ENCODE data around the gene LPIN3. TPM values are rescaled to one million over a fixed set of nuclear protein-coding genes. Genes with fewer than 3 reads are reported as not detected.

LPIN3 gene
- total RNA-seq, 4 donors from 2014 or later = 7.6 to 19.8 (median 10.7) TPM

DNA sequence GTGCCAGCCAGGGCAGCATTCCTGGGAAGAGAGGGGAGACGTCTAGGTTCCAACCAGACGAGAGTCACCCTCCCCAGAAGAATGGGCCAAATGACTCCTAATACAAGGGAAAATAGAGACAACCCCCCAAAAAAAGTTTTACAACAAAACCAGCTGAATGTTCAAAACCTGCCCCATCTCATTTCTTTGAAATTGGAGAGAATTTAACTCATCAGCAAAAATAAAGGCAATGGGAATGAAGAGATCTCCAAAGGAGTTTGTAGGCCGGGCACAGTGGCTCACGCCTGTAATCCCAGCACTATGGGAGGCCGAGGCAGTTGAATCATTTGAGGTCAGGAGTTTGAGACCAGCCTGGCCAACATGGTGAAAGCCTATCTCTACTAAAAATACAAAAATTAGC, 35.7 kb downstream of the LPIN3 start:
- no peaks in the 10 kb centered on the region for H3K36me3 ChIP-seq
- no peaks in the 10 kb centered on the region for H3K4me1 ChIP-seq
- H3K27ac ChIP-seq (replicated peaks in 1 of 4) = no peak overlapping the region
- TF ChIP-seq EP300 (IDR thresholded peaks at IDR 0.05) = no peak
- TF ChIP-seq POLR2AphosphoS5 (IDR thresholded peaks at IDR 0.05) = no peak
- TF ChIP-seq CTCF (IDR thresholded peaks at IDR 0.05) = no peak
- TF ChIP-seq POLR2A (IDR thresholded peaks at IDR 0.05; ENCODE audit: low read depth) = no peak
- H3K9me3 ChIP-seq = peaks cover 0 to 5% (median 0%) of the 10 kb centered on the region in 4 donors
- no peak overlapping the region for H3K4me3 ChIP-seq
- 92% methylated on average over 5 of the region's 5 CpGs for WGBS
- intact Hi-C loops (cut with DNase I) = no loop called here
- DNase-seq (ENCODE audit: extremely low spot score) = no peak
- peaks cover 0 to 16% (median 0%) of the 10 kb centered on the region in 4 donors for H3K27me3 ChIP-seq

GRCh38 chr20:41377275-41377674, 36.7 kb downstream of the LPIN3 start:
- Histone ChIP-seq H3K27me3 (peaks cover 0 to 24% (median 0%) of the 10 kb centered on the region in 4 donors), H3K4me1 (no peaks in the 10 kb centered on the region), H3K9me3 (no peaks in the 10 kb centered on the region), H3K36me3 (no peaks in the 10 kb centered on the region), H3K27ac (replicated peaks in 1 of 4) (no peak overlapping the region), H3K4me3 (no peak overlapping the region)
- intact Hi-C loops (cut with DNase I) = no loop called here
- 75% methylated on average over 6 of the region's 6 CpGs for WGBS
- TF ChIP-seq POLR2AphosphoS5 (IDR thresholded peaks at IDR 0.05) (no peak), CTCF (IDR thresholded peaks at IDR 0.05) (no peak), POLR2A (IDR thresholded peaks at IDR 0.05; ENCODE audit: low read depth) (no peak), EP300 (IDR thresholded peaks at IDR 0.05) (no peak)
- DNase-seq (ENCODE audit: extremely low spot score) = no peak

DNA sequence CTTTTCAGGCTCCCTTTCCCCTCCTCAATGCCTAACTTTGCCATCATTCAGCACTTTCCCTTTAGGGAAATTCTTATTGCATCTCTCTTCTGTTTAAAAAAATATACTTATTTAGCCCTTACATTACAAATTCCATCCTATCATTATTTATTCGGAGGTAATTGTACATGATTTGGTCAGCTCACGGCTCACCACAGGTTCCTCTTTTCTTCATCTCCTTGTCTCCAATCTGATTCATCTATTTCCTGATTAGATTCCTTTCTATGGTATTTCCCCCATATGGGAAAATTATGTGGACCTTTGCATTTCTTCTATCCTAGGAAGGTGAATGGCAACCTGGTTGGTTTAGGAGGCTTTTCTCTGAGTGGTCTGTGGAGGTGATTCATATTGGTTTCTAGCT, 38.9 kb downstream of the LPIN3 start:
- WGBS = 83% methylated on average over 2 of the region's 2 CpGs
- no peaks in the 10 kb centered on the region for H3K9me3 ChIP-seq
- H3K27ac ChIP-seq (replicated peaks in 1 of 4) = no peak overlapping the region
- intact Hi-C loops (cut with DNase I) = no loop called here
- no peak for DNase-seq (ENCODE audit: extremely low spot score)
- H3K4me3 ChIP-seq = no peak overlapping the region
- no peak for TF ChIP-seq POLR2AphosphoS5 (IDR thresholded peaks at IDR 0.05)
- TF ChIP-seq CTCF (IDR thresholded peaks at IDR 0.05) = no peak
- no peak for TF ChIP-seq POLR2A (IDR thresholded peaks at IDR 0.05; ENCODE audit: low read depth)
- no peak for TF ChIP-seq EP300 (IDR thresholded peaks at IDR 0.05)
- H3K4me1 ChIP-seq = no peaks in the 10 kb centered on the region
- peaks cover 0 to 13% (median 0%) of the 10 kb centered on the region in 4 donors for H3K27me3 ChIP-seq
- H3K36me3 ChIP-seq = no peaks in the 10 kb centered on the region

DNA sequence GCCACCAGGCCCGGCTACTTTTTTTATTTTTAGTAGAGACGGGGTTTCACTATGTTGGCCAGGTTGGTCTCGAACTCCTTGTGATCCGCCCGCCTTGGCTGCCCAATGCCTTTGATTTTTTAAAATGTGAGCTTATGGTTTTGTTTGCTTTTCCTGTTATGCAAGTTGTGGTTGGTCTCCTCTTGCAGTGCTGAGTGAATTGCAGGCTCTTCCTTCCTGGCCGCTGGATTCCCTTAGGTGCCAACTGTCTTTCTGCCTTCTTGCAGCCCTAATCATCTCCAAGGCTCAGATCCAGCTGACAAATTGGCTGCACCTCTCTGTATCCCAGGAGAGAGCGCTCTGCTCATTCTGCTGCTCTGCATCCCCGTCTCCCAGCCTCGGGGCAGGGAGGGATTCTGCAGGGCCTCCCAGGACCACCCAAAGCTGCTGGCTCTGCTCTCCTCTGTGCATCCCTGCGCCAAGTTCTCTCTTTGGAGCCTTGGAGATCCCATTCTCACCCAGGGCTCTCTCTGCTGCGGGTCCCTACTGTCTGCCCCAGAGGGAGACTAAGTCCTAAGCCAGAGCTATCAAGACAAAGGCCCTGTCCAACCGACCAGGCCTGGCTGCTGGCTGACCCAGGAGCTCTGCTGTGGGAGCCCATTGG, 40.1 kb downstream of the LPIN3 start:
- H3K36me3 ChIP-seq = no peaks in the 10 kb centered on the region
- no peaks in the 10 kb centered on the region for H3K4me1 ChIP-seq
- no peak for DNase-seq (ENCODE audit: extremely low spot score)
- H3K27ac ChIP-seq (replicated peaks in 1 of 4) = no peak overlapping the region
- H3K27me3 ChIP-seq = peaks cover 0 to 12% (median 0%) of the 10 kb centered on the region in 4 donors
- intact Hi-C loops (cut with DNase I) = no loop called here
- H3K4me3 ChIP-seq = no peak overlapping the region
- 67% methylated on average over 11 of the region's 12 CpGs for WGBS
- no peaks in the 10 kb centered on the region for H3K9me3 ChIP-seq
- TF ChIP-seq CTCF (IDR thresholded peaks at IDR 0.05) = no peak
- TF ChIP-seq EP300 (IDR thresholded peaks at IDR 0.05) = no peak
- TF ChIP-seq POLR2A (IDR thresholded peaks at IDR 0.05; ENCODE audit: low read depth) = no peak
- no peak for TF ChIP-seq POLR2AphosphoS5 (IDR thresholded peaks at IDR 0.05)
